K562 (cell line): ENCODE results near the gene ASCC3. TPM values are rescaled to one million over a fixed set of nuclear protein-coding genes. Genes with fewer than 3 reads are reported as not detected.

Source experiments
- ATAC-seq: fragments of 200-7000 bp; cut with Tn5 transposase; 3 replicates; pipeline ENCODE4 v1.9.1; 2020; ENCODE audit warnings: moderate library complexity
- BruUV-seq: library from RNA; stranded (reverse); fragments of 400-500 nt; replicated peaks from 2 replicates; lab custom pipeline; 2021; lab: Mats Ljungman, UMichigan
- CTCF ChIA-PET: fragments of 300-600 bp; formaldehyde crosslinking; extraction: SDS; loops from one replicate; lab custom pipeline; 2021; ENCODE audit warnings: low intra/inter-chr PET ratio; lab: Yijun Ruan, JAX
- POLR2A ChIA-PET: fragments of 300-600, 350-650 bp; sonication (Branson Sonifier 250); formaldehyde crosslinking; extraction: SDS; loops from one replicate; lab custom pipeline; 2021; ENCODE audit warnings: antibody characterized with exemption, inconsistent platforms; lab: Yijun Ruan, JAX
- DNase-seq, 4 experiments: peaks; one replicate each; pipeline versions ENCODE4 v3.0.0 to v3.0.0-alpha.2; 2011 to 2018; ENCODE audit warnings: low spot score in 3 of 4, mixed read lengths in 3 of 4; ENCODE audit errors: extremely low read depth in 1 of 4
- FAIRE-seq: peaks from 2 replicates; lab custom pipeline; 2011; peaks lifted over from hg19 to GRCh38; lab: Jason Lieb, UNC
- H2AFZ ChIP-seq: 2 replicates; pipeline ENCODE4 v1.6.0; 2011; ENCODE audit warnings: low read depth, low read length, control low read depth, inconsistent platforms
- H3K27ac ChIP-seq: fragments of 200-600 bp; 3 replicates; pipeline ENCODE4 v1.8.0; 2011; ENCODE audit warnings: low read depth, mild to moderate bottlenecking, control low read depth, inconsistent platforms, low read length, moderate library complexity, mixed read lengths; ENCODE audit errors: extremely low read depth
- H3K27me3 ChIP-seq, 2 experiments: fragments of 300-600 bp in 1 of 2; 2 replicates in 1 of 2; 3 replicates in 1 of 2; pipeline versions ENCODE4 v1.6.0 to v1.8.0; 2011; ENCODE audit warnings: inconsistent platforms in 2 of 2, low read length in 2 of 2, mild to moderate bottlenecking in 1 of 2, mixed read lengths in 1 of 2, moderate library complexity in 1 of 2; ENCODE audit not compliant: control insufficient read depth in 2 of 2, insufficient read depth in 2 of 2
- H3K36me3 ChIP-seq: fragments of 300-600 bp; 3 replicates; pipeline ENCODE4 v1.8.0; 2011; ENCODE audit warnings: mild to moderate bottlenecking, low read length, inconsistent platforms; ENCODE audit not compliant: control insufficient read depth, insufficient read depth
- H3K4me1 ChIP-seq, 2 experiments: fragments of 200-600 bp in 1 of 2; replicated peaks in 1 of 2; 2 replicates in 1 of 2; 3 replicates in 1 of 2; pipeline versions ENCODE4 v1.5.1 to v1.8.0; 2011; ENCODE audit warnings: inconsistent platforms in 2 of 2, low read length in 2 of 2, mild to moderate bottlenecking in 1 of 2, mixed read lengths in 1 of 2, moderate library complexity in 1 of 2; ENCODE audit not compliant: control insufficient read depth in 2 of 2, insufficient read depth in 2 of 2
- H3K4me2 ChIP-seq: 2 replicates; pipeline ENCODE4 v1.6.1; 2011; ENCODE audit warnings: low read length, control low read depth, inconsistent platforms, mixed read lengths; ENCODE audit not compliant: insufficient read depth
- H3K4me3 ChIP-seq: fragments of 200-600 bp; sonication (generic), shearing (Covaris generic); 2 replicates; pipeline ENCODE4 v1.5.1; 2016; ENCODE audit warnings: control low read depth, inconsistent platforms
- H3K79me2 ChIP-seq: fragments of 200-600 bp; 3 replicates; pipeline ENCODE4 v1.8.0; 2011; ENCODE audit warnings: low read length, inconsistent platforms; ENCODE audit not compliant: control insufficient read depth, insufficient read depth
- H3K9ac ChIP-seq, 2 experiments: 2 replicates each; pipeline versions ENCODE4 v1.6.0 to v1.6.1; 2011; ENCODE audit warnings: low read depth in 2 of 2, low read length in 2 of 2, control low read depth in 1 of 2, inconsistent platforms in 1 of 2, mild to moderate bottlenecking in 1 of 2, mixed read lengths in 1 of 2; ENCODE audit not compliant: insufficient read depth in 1 of 2
- H3K9me1 ChIP-seq: one replicate; pipeline ENCODE4 v1.6.0; 2011; ENCODE audit warnings: inconsistent platforms, mild to moderate bottlenecking, low read length, moderate library complexity; ENCODE audit not compliant: control insufficient read depth, insufficient read depth
- H3K9me3 ChIP-seq: replicated peaks from 2 replicates; pipeline ENCODE4 v1.5.1; 2011; ENCODE audit warnings: low read depth, low read length, inconsistent platforms; ENCODE audit not compliant: control insufficient read depth, insufficient read depth
- H4K20me1 ChIP-seq: replicated peaks from 2 replicates; pipeline ENCODE4 v1.6.1; 2011; ENCODE audit warnings: low read length, inconsistent platforms, mixed read lengths; ENCODE audit not compliant: control insufficient read depth, insufficient read depth
- E2F5 ChIP-seq: sonication (generic); formaldehyde crosslinking; IDR thresholded peaks from 2 replicates; pipeline ENCODE4 v1.8.0; 2022; ENCODE audit warnings: mild to moderate bottlenecking, missing genetic modification reagents
- GTF2A2 ChIP-seq: IDR thresholded peaks from 2 replicates; pipeline ENCODE4 v1.6.1; 2016; ENCODE audit warnings: mild to moderate bottlenecking, missing genetic modification characterization, missing compliant biosample characterization
- GTF2E2 ChIP-seq: fragments of 200-800 bp; sonication (Bioruptor generic); IDR thresholded peaks from 2 replicates; pipeline ENCODE4 v1.6.1; 2016; ENCODE audit warnings: missing genetic modification characterization, missing compliant biosample characterization
- JUNB ChIP-seq: fragments of 450-650 bp; formaldehyde crosslinking; conservative IDR thresholded peaks from 2 replicates; pipeline ENCODE4 v1.4.0; 2020; ENCODE audit warnings: mild to moderate bottlenecking
- OTX1 ChIP-seq: fragments of 450-650 bp; formaldehyde crosslinking; IDR thresholded peaks from 2 replicates; pipeline ENCODE4 v1.4.0; 2022; ENCODE audit warnings: mild to moderate bottlenecking
- POU5F1 ChIP-seq: fragments of 150-350 bp; IDR thresholded peaks from 2 replicates; pipeline ENCODE4 v1.6.1; 2014; ENCODE audit warnings: borderline replicate concordance, low read length, low read depth, mild to moderate bottlenecking; ENCODE audit not compliant: partially characterized antibody
- RBM39 ChIP-seq: fragments of 200-400 bp; formaldehyde crosslinking; optimal IDR thresholded peaks from 2 replicates; pipeline ENCODE3; 2018; ENCODE audit warnings: low read depth, low read length
- SUPT5H ChIP-seq: fragments of 450-650 bp; IDR thresholded peaks from 2 replicates; pipeline ENCODE4 v1.6.1; 2016
- ZBTB1 ChIP-seq: sonication (generic); formaldehyde crosslinking; IDR thresholded peaks from 2 replicates; pipeline ENCODE4 v1.8.1; 2023; ENCODE audit warnings: missing genetic modification reagents, low read depth, mild to moderate bottlenecking, borderline replicate concordance
- ZBTB17 ChIP-seq: fragments of 450-650 bp; formaldehyde crosslinking; IDR thresholded peaks from 2 replicates; pipeline ENCODE4 v1.4.0; 2020; ENCODE audit warnings: mild to moderate bottlenecking
- ZNF140 ChIP-seq: fragments of 250-450 bp; sonication (Bioruptor Pico); IDR thresholded peaks from 2 replicates; pipeline ENCODE4 v1.8.0; 2021; ENCODE audit warnings: moderate library complexity, mild to moderate bottlenecking, inconsistent platforms
- ZNF239 ChIP-seq: fragments of 250-450 bp; sonication (Bioruptor Pico); IDR thresholded peaks from 2 replicates; pipeline ENCODE4 v1.4.0; 2020; ENCODE audit warnings: mild to moderate bottlenecking
- ZNF253 ChIP-seq: fragments of 250-450 bp; sonication (Bioruptor Pico); conservative IDR thresholded peaks from 2 replicates; pipeline ENCODE4 v1.6.1; 2021; ENCODE audit warnings: mild to moderate bottlenecking
- WGBS: fragments of 100-300 bp; shearing (Covaris generic); methylation state at CpG from one replicate; pipeline ENCODE4 v1.1.6; 2016; ENCODE audit warnings: low coverage, mixed read lengths; ENCODE audit not compliant: insufficient coverage; ENCODE audit errors: missing lambda C conversion rate; 5-methylcytosine and 5-hydroxymethylcytosine counted together
- in situ Hi-C: fragments of 300-500 bp; cut with MboI; formaldehyde crosslinking; loops from 4 replicates; pipeline ENCODE4 v1.15.0; 2018; ENCODE audit warnings: inconsistent platforms, mixed read lengths
- intact Hi-C: fragments of 100-400 bp; cut with micrococcal nuclease; formaldehyde crosslinking; loops from 2 replicates; pipeline ENCODE4 v1.14.2; 2022
- polyA plus RNA-seq, 8 experiments: library from polyadenylated mRNA; depleted of rRNA in 4 of 8; stranded (reverse) in 5 of 8; unstranded in 3 of 8; fragments of >200 nt; fragmentation: Nextera tagmentation in 2 of 8; fragmentation: Illumina TruSeq in 1 of 8; extraction: Ambion mirVana in 2 of 8; extraction: Trizol in 1 of 8; gene quantifications; 2 replicates each; pipeline versions ENCODE4 v1.2.1 to v1.2.3, GENCODE V29; 2011 to 2014; ENCODE audit warnings: inconsistent platforms in 1 of 8, missing spikeins in 1 of 8
- total RNA-seq, 7 experiments: library from RNA; depleted of rRNA in 6 of 7; stranded (reverse); fragments of >200 nt in 6 of 7; fragmentation: Illumina TruSeq in 2 of 7; extraction: Trizol in 2 of 7; gene quantifications; 2 replicates each; pipeline versions ENCODE4 v1.2.1 to v1.2.3, GENCODE V29; 2011 to 2021; ENCODE audit warnings: low replicate concordance in 1 of 7

The ASCC3 gene
- total and polyA plus RNA-seq, 9 of the 15 experiments (the other 6 are each of a cell fraction or from before 2014, with no cell fraction given) = 16.1 to 56.1 (median 33.9) TPM

- FAIRE-seq (no peak), ATAC-seq (no peak), DNase-seq (no peak)
- intact Hi-C loops (no loop called here), in situ Hi-C loops (no loop called here)
- H3K27me3 ChIP-seq = no peaks in the 10 kb centered on the region
- no peak for TF ChIP-seq E2F5 (CRISPR knock-in tag)
- no peak for TF ChIP-seq ZNF239 (CRISPR knock-in tag)
- no peak for TF ChIP-seq ZNF140
- TF ChIP-seq ZNF253 (CRISPR knock-in tag) = no peak
- H4K20me1 ChIP-seq = no peaks in the 10 kb centered on the region
- H3K4me3 ChIP-seq = no peak overlapping the region
- no peaks in the 10 kb centered on the region for H3K9me3 ChIP-seq
- H2AFZ ChIP-seq = no peak overlapping the region
- H3K27ac ChIP-seq = no peak overlapping the region
- POLR2A ChIA-PET = no interaction called here
- H3K9ac ChIP-seq = no peak overlapping the region
- 93% methylated on average over 3 of the region's 3 CpGs for WGBS
- H3K36me3 ChIP-seq = peaks cover 34% of the 10 kb centered on the region; the same call in 2 of the 3 replicates
- CTCF ChIA-PET = no interaction called here
- H3K4me2 ChIP-seq = no peak overlapping the region
- H3K79me2 ChIP-seq = no peaks in the 10 kb centered on the region
- no peaks in the 10 kb centered on the region for H3K9me1 ChIP-seq
- no TSS peak for BruUV-seq
- no peaks in the 10 kb centered on the region for H3K4me1 ChIP-seq
Observed at GRCh38 chr6:100514660-100515059, 366.5 kb downstream of the ASCC3 start.

- H4K20me1 ChIP-seq = no peaks in the 10 kb centered on the region
- BruUV-seq = no TSS peak
- ChIA-PET POLR2A (interaction anchor here (1.3 kb wide), 1 partner anchor 15 kb away, joined by 3 read pairs; no protein-coding TSS in a partner anchor), CTCF (no interaction called here)
- TF ChIP-seq ZBTB17 (CRISPR knock-in tag) (no peak), GTF2A2 (tag) (no peak), RBM39 (no peak), GTF2E2 (no peak), JUNB (CRISPR knock-in tag) (no peak), POU5F1 (no peak), OTX1 (CRISPR knock-in tag) (no peak), ZBTB1 (CRISPR knock-in tag) (no peak), SUPT5H (no peak)
- no peak overlapping the region for H3K4me2 ChIP-seq
- 73% methylated on average over 6 of the region's 6 CpGs for WGBS
- no peaks in the 10 kb centered on the region for H3K4me1 ChIP-seq
- no peak for DNase-seq
- no peaks in the 10 kb centered on the region for H3K9me3 ChIP-seq
- H3K36me3 ChIP-seq = peaks cover 37% of the 10 kb centered on the region; the same call in 2 of the 3 replicates
- no peak overlapping the region for H3K27ac ChIP-seq
- H3K27me3 ChIP-seq = no peaks in the 10 kb centered on the region
- H2AFZ ChIP-seq = no peak overlapping the region
- no peak for FAIRE-seq
- in situ Hi-C loops = no loop called here
- no peak overlapping the region for H3K9ac ChIP-seq
- H3K4me3 ChIP-seq = no peak overlapping the region
- intact Hi-C loops = no loop called here
- no peak for ATAC-seq
- H3K9me1 ChIP-seq = no peaks in the 10 kb centered on the region
- H3K79me2 ChIP-seq = no peaks in the 10 kb centered on the region
Observed at GRCh38 chr6:100512203-100512862, 368.8 kb downstream of the ASCC3 start.
